Measurements from ENCODE around the gene GIMAP1. TPM values are rescaled to one million over a fixed set of nuclear protein-coding genes. Genes with fewer than 3 reads are reported as not detected.

Gene GIMAP1
- total RNA-seq, 2 donors from 2014 or later = 6.6 to 8.8 TPM

DNA sequence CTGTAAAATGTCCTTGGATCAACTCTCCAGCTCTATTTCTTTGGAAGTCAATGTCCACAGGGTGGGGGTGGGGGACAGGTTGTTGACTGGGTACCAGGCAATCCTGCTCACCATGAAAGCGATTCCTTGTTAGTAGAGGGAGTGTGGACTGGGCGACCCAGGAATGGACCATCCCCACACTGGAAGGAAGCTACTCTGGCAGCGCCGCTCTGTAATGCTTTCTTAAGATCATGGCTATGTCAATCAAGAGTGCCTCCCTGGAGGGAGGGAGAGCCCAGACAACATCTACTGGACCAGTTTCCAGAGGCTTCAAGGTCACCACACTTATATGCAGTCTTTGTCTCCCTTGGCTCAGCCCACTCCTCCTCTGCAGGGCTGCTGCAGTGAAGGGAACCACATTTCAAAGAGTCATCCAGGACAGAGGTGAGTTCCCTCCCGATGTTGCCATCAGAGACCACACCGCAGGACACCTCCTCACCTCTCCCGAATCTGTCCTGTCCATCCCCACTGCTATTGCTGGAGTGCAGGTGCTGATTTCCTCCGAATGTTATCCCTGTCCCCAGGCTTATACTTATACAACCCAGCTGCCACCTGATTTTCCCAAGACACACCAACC, 27.7 kb downstream of the GIMAP1 start:
- H3K36me3 Mint-ChIP-seq = peaks cover 46% of the 10 kb centered on the region
- ATAC-seq (no peak), DNase-seq (ENCODE audit: low spot score) (no peak)
- peaks cover 67 to 86% of the 10 kb centered on the region in 2 donors for H3K4me1 Mint-ChIP-seq (ENCODE audit: low read depth in 2 of 2)
- peak overlapping the region; percentile 97 to 98 for H3K27ac Mint-ChIP-seq
- H3K27me3 Mint-ChIP-seq = no peaks in the 10 kb centered on the region
- peak overlapping the region; percentile 98 for H3K4me3 Mint-ChIP-seq
- peaks cover 4% of the 10 kb centered on the region for H3K9me3 Mint-ChIP-seq

DNA sequence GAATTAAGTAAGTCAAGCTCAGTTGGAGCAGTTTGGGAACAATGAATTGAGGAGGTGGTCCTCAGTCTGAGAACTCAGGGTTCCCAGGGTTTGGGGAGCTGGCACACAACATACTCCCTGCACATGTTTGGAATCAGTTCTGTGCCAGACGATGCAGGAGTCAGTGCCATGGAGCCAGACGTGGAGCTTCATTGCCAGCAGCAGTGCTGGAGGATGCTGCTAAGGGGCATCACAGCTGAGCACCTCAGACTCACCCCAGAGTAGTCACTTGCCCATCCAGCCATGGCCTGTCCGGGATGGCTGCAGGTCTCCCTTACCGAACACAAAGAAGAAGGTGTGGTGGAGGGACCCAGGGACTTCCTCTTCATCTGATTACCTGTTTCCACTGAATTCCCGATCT, 28.7 kb downstream of the GIMAP1 start:
- H3K27me3 Mint-ChIP-seq = no peaks in the 10 kb centered on the region
- H3K27ac Mint-ChIP-seq = peak overlapping the region; percentile 97 to 98
- no peak overlapping the region for H3K4me3 Mint-ChIP-seq
- H3K36me3 Mint-ChIP-seq = peaks cover 39% of the 10 kb centered on the region
- no peak for ATAC-seq
- DNase-seq (ENCODE audit: low spot score) = no peak
- H3K4me1 Mint-ChIP-seq (ENCODE audit: low read depth in 2 of 2) = peaks cover 63 to 86% of the 10 kb centered on the region in 2 donors
- H3K9me3 Mint-ChIP-seq = peaks cover 3% of the 10 kb centered on the region

DNA sequence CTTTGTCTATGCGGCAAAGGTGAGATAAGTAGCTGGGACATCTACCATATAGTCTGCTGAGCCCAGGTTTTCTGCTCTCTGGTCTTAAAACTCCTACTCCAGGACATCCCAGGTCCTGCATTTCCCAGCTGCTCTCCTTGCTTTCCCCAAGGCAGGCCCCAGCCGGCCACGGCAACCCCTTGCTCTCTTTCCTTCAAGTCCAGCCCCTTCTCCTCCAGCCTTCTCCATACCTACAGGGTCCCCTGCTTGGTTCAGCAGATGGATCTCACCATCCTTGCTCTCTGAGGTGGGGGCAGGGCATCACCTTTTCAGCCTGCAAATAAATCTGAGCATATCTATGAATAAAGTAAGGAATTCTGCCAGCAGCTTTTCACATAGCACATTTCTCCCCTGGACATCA, 29.5 kb downstream of the GIMAP1 start:
- ATAC-seq (no peak), DNase-seq (ENCODE audit: low spot score) (no peak)
- Mint-ChIP-seq H3K4me3 (no peak overlapping the region), H3K36me3 (peaks cover 31% of the 10 kb centered on the region), H3K9me3 (no peaks in the 10 kb centered on the region), H3K27me3 (no peaks in the 10 kb centered on the region), H3K4me1 (ENCODE audit: low read depth in 2 of 2) (peaks cover 62 to 85% of the 10 kb centered on the region in 2 donors), H3K27ac (peak overlapping the region; percentile 97 to 98)

DNA sequence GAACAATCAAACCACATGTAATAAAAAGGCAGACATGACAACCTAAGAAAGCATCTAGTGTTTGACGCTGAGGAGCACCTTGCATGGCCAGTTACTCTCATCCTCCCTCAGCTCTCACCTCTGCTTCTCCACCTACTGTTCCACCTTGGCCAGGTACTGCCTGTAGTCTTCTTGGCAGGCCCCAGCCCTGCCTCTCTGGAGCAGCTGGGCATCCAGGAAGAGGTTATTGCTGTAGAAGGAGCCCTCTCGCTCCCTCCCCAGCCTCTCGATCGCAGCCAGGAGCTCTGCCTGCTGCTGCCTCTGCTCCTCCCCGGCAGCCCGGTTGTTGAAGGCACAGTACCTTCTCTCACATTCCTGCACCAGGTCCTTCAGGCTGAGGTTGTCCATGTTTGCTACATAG, 30.5 kb downstream of the GIMAP1 start:
- H3K27ac Mint-ChIP-seq = peak overlapping the region; percentile 97 to 98
- DNase-seq (ENCODE audit: low spot score) (no peak), ATAC-seq (no peak)
- H3K36me3 Mint-ChIP-seq = peaks cover 20% of the 10 kb centered on the region
- H3K4me3 Mint-ChIP-seq = no peak overlapping the region
- H3K9me3 Mint-ChIP-seq = no peaks in the 10 kb centered on the region
- H3K27me3 Mint-ChIP-seq = no peaks in the 10 kb centered on the region
- peaks cover 52 to 80% of the 10 kb centered on the region in 2 donors for H3K4me1 Mint-ChIP-seq (ENCODE audit: low read depth in 2 of 2)

DNA sequence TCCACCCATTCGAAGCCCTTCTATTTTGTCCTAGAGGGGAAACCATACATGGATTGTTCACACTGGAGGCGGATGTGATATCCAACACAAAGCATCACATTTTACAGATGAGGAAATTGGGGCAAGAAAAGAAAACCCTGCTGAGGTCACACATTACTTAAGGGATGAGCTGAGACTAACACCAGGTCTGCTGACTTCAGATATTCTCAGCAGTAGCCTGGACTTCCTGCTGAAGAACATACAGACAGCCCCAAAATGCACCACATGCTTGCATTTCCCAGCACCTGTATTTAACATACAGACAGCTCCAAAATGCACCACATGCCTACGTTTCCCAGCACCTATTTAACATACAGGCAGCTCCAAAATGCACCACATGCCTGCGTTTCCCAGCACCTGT, 32.0 kb downstream of the GIMAP1 start:
- Mint-ChIP-seq H3K9me3 (no peaks in the 10 kb centered on the region), H3K27me3 (no peaks in the 10 kb centered on the region), H3K27ac (peak overlapping the region; percentile 97 to 98), H3K4me1 (ENCODE audit: low read depth in 2 of 2) (peaks cover 44 to 70% of the 10 kb centered on the region in 2 donors), H3K4me3 (peak overlapping the region; percentile 19), H3K36me3 (peaks cover 7% of the 10 kb centered on the region)
- peak; percentile 83 for ATAC-seq
- DNase-seq (ENCODE audit: low spot score) = no peak

DNA sequence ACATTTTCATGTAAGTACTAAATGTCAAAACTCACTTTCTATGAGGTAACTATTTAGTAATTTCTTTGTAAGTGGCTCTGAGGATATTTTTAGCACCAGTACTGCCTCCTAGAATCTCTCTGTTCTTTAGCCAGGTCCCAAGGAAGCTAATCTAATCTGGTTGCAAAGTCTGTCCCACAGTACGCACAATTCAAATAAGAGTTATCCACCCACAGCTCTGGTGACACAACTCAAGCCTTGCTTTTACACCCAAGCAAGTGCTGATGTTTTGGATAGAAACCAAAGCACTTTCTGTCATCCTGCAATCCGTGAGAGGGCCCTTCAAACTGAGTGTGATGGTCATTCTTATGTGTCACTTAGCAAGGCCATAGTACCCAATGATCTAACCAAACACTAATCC, 35.3 kb downstream of the GIMAP1 start:
- H3K4me3 Mint-ChIP-seq = no peak overlapping the region
- peaks cover 57 to 70% of the 10 kb centered on the region in 2 donors for H3K4me1 Mint-ChIP-seq (ENCODE audit: low read depth in 2 of 2)
- ATAC-seq (no peak), DNase-seq (ENCODE audit: low spot score) (no peak)
- no peaks in the 10 kb centered on the region for H3K9me3 Mint-ChIP-seq
- H3K27ac Mint-ChIP-seq = peak overlapping the region in 1 of 2 donors; percentile 77
- no peaks in the 10 kb centered on the region for H3K36me3 Mint-ChIP-seq
- no peaks in the 10 kb centered on the region for H3K27me3 Mint-ChIP-seq

DNA sequence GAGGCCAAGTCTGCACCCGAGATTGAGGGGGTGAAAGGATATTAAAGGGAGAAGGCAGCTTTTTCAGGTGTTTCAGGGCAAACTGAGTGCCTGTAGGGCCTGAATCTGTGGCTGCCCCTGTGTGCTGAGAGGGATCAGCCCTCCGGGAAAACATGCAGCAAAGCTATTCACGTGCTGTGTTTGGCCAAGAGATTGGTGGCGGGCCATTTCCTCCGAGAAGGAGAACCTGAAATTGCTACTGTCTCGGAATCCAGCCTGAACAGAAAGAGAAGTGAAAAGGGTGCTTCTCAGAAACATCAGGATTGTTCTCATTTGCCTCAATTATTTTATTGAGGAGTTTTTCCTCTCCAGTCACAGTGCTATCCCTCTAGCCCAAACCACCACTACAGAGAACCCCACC, 36.8 kb downstream of the GIMAP1 start:
- Mint-ChIP-seq H3K4me3 (no peak overlapping the region), H3K36me3 (no peaks in the 10 kb centered on the region), H3K9me3 (no peaks in the 10 kb centered on the region), H3K27ac (peak overlapping the region; percentile 94 to 98), H3K4me1 (ENCODE audit: low read depth in 2 of 2) (peaks cover 55 to 57% of the 10 kb centered on the region in 2 donors), H3K27me3 (no peaks in the 10 kb centered on the region)
- ATAC-seq (no peak), DNase-seq (ENCODE audit: low spot score) (no peak)

DNA sequence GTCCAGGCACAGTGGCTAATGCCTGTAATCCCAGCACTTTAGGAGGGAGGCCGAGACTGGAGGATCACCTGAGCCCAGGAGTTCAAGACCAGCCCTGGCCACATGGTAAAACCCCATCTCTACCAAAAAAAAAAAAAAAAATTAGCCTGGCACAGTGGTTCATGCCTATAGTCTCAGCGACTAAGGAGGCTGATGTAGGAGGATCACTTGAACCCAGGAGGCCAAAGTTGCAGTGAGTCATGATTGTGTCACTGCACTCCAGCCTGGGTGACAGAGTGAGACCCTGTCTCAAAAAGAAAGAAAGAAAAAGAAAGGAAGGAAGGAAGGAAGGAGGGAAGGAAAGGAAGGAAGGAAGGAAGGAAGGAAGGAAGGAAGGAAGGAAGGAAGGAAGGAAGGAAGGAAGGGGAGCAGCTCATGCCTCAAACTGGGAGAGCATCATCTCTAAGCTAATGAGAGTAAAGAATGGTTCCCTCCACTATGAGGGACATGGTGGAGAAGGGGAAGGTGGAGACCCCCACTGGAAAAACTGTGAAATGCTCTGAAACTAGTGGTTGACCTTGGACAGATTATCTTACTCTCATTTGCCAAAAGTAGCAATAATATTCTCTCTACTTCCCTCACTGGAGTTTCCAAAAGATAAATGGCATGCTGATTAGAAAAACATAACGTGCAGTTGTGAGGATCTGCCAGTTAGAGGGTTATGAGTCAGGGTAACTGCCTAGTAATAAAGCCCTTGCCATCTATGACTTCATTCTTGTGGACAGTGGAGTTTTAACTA, 37.6 kb downstream of the GIMAP1 start:
- Mint-ChIP-seq H3K4me1 (ENCODE audit: low read depth in 2 of 2) (peaks cover 50% of the 10 kb centered on the region in 2 donors), H3K4me3 (peak overlapping the region; percentile 71), H3K9me3 (no peaks in the 10 kb centered on the region), H3K36me3 (no peaks in the 10 kb centered on the region), H3K27ac (peak overlapping the region; percentile 94 to 98), H3K27me3 (no peaks in the 10 kb centered on the region)
- DNase-seq (ENCODE audit: low spot score) (no peak), ATAC-seq (peak; percentile 74 to 78)

DNA sequence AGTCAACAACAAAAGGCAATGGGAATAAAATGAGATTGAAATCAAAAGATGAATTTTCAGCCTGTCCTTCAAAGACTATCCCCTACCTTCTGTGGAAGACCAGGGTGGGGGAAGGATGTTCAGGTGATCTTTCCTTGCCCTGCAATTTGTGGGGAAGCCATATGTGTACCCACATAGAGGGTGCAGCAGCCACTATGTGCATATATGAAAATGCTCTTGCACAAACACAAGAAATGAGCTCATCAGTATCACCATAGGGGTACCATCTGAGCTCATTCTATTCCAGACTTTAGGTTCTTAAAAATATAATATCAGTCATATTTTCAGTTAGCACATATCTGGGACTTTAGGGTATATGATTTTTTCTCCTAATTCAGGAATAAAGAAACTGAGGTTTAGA, 38.5 kb downstream of the GIMAP1 start:
- Mint-ChIP-seq H3K27me3 (no peaks in the 10 kb centered on the region), H3K27ac (peak overlapping the region; percentile 94 to 98), H3K4me1 (ENCODE audit: low read depth in 2 of 2) (peaks cover 43 to 49% of the 10 kb centered on the region in 2 donors), H3K36me3 (no peaks in the 10 kb centered on the region), H3K9me3 (no peaks in the 10 kb centered on the region), H3K4me3 (peak overlapping the region; percentile 76)
- ATAC-seq (peak; percentile 60 to 74), DNase-seq (ENCODE audit: low spot score) (no peak)

DNA sequence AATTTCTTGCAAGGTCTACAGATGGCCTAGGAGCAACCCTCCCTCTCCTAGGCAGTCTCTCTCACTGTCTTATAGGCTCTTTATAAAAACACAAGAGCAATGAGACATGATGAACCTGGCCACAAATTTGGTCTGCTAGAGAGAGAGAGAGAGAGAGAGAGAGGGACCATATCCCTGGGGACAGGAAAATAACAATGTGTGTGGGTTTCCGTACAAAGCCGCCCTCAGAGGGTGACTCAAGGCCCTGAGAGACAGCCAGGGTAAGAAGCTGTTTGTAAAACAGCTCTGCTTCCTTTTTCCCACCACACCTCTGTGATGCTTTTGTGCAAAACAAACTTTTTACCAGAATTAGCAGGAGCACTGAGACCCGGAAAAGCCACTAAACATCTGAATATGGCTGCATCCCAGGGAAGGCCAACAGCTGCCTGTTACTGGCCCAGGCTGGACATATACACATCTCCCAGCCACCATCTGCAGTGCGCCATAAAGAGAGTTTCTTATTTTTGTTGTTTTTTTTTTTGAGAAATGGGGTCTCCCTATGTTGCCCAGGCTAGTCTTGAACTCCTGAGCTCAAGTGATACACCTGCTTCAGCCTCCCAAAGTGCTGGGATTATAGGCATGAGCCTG, 39.2 kb downstream of the GIMAP1 start:
- Mint-ChIP-seq H3K36me3 (no peaks in the 10 kb centered on the region), H3K27ac (peak overlapping the region; percentile 94 to 98), H3K4me1 (ENCODE audit: low read depth in 2 of 2) (peaks cover 38 to 43% of the 10 kb centered on the region in 2 donors), H3K27me3 (no peaks in the 10 kb centered on the region), H3K9me3 (no peaks in the 10 kb centered on the region), H3K4me3 (peak overlapping the region; percentile 76)
- ATAC-seq (peak; percentile 84 to 89), DNase-seq (ENCODE audit: low spot score) (peak; percentile 74)

DNA sequence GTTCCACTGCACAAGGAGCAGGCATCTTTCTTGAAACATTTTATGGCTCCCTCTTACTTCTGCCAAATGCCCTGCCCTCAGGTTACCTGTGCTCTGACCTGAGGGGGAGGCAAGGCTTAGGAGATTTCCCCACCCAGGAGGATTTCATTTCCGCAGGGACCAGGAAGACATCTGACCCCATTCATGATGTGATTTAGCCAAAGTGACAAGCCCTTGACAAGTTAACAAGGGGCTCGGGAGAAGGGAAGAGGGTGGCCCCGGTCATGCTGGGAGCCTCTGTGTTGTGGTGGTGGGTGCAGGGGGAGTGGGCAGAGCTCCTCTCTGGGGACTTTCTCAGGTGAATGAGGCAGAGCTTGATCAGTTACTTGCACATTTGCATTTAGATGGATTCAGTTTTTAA, 39.8 kb downstream of the GIMAP1 start:
- Mint-ChIP-seq H3K36me3 (peaks cover 2% of the 10 kb centered on the region), H3K9me3 (no peaks in the 10 kb centered on the region), H3K4me3 (peak overlapping the region; percentile 76), H3K27me3 (no peaks in the 10 kb centered on the region), H3K27ac (peak overlapping the region; percentile 94 to 98), H3K4me1 (ENCODE audit: low read depth in 2 of 2) (peaks cover 36 to 40% of the 10 kb centered on the region in 2 donors)
- ATAC-seq (no peak), DNase-seq (ENCODE audit: low spot score) (no peak)

DNA sequence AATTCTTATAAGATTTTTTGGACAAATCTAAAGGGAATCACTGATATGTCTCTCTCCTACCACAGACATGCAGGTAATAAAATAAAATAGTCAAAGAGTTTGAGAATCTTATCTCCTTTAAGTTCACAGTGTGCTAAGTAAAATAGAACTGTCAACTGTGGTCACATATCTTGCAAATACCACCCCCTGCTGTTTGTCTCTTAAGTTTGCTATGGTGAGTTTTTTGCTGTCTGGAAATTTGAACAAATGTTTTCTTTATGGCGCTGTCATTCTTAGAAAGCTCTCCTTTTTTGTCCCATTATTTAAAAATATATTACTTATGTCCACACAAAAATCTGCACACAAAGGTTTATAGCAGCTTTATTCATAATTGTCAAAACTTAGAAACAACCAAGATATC, 40.4 kb downstream of the GIMAP1 start:
- ATAC-seq = no peak
- H3K27me3 Mint-ChIP-seq = no peaks in the 10 kb centered on the region
- peak overlapping the region; percentile 94 to 98 for H3K27ac Mint-ChIP-seq
- H3K4me1 Mint-ChIP-seq (ENCODE audit: low read depth in 2 of 2) = peaks cover 33 to 40% of the 10 kb centered on the region in 2 donors
- peak overlapping the region; percentile 76 for H3K4me3 Mint-ChIP-seq
- DNase-seq (ENCODE audit: low spot score) = no peak
- H3K36me3 Mint-ChIP-seq = peaks cover 8% of the 10 kb centered on the region
- no peaks in the 10 kb centered on the region for H3K9me3 Mint-ChIP-seq

DNA sequence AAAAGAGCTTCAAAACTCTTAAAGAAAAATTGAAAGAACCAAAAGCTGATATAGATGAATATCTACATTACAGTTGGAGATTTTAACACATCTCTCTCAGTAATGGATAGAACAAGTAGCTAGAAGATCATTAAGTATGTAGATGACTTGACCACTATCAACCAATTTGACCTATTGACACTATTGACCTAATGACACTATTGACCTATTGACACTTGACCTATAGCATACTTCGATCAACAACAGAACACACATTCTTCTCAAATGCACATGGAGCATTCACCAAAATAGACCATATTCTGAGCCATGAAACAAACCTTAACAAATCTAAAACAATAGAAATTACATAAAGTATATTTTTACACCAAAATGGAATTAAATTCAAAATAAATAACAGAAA, 43.1 kb downstream of the GIMAP1 start:
- Mint-ChIP-seq H3K4me1 (ENCODE audit: low read depth in 2 of 2) (peaks cover 21 to 25% of the 10 kb centered on the region in 2 donors), H3K27ac (no peak overlapping the region), H3K36me3 (peaks cover 8% of the 10 kb centered on the region), H3K4me3 (no peak overlapping the region), H3K27me3 (no peaks in the 10 kb centered on the region), H3K9me3 (no peaks in the 10 kb centered on the region)
- no peak for ATAC-seq
- no peak for DNase-seq (ENCODE audit: low spot score)

DNA sequence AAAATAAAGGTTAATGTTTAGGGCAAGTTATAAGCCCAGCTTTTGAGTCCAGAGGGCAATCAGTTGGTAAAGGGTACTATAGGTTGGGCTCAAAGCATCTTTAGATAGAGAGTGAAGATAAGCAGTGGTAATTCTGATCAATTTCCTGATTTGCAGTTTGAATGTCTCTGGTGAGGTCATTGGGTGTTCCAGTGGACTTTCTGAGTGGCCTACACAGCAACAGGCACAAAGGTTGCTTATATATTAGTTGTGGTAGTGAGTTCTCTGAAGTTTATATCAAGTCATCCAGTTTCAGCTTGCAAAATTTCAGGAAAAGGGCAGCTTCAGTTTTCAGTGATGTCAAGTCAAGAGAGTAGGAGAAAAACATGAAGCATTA, 49.9 kb downstream of the GIMAP1 start:
- H3K4me3 Mint-ChIP-seq = no peak overlapping the region
- DNase-seq (ENCODE audit: low spot score) = no peak
- peaks cover 5% of the 10 kb centered on the region for H3K36me3 Mint-ChIP-seq
- H3K4me1 Mint-ChIP-seq (ENCODE audit: low read depth in 2 of 2) = no peaks in the 10 kb centered on the region
- ATAC-seq = no peak
- no peak overlapping the region for H3K27ac Mint-ChIP-seq
- no peaks in the 10 kb centered on the region for H3K27me3 Mint-ChIP-seq
- no peaks in the 10 kb centered on the region for H3K9me3 Mint-ChIP-seq
